GM18907 (cell line): ENCODE results near the gene ZNF679.
"Not testable (repeated sequence)": the region's sequence is repeated elsewhere in the genome, so short reads cannot be mapped to it uniquely, and the experiment has no call there.

Experiments used
- ATAC-seq: cut with Tn5 transposase; IDR thresholded peaks from one replicate; pipeline ENCODE4 v1.9.1; 2021; ENCODE audit warnings: mild to moderate bottlenecking, moderate library complexity; ENCODE audit not compliant: unreplicated experiment

ZNF679 gene

DNA sequence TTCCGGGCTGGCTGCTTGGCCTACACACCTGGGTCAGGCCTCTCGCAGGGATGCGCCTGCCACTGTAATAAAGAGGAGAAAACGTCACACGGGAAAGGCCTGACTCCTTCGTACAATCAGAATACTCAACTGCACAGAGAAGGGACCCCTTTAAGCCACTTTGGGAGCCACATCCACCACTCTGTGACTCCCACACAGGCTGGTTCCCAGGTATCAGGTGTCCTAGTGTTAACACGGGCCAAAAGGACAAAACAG is 79.7 kb downstream of the ZNF679 start:
- no peak for ATAC-seq

- no peak for ATAC-seq
Measured at GRCh38 chr7:64310426-64310825, 82.2 kb downstream of the ZNF679 start.

- no peak for ATAC-seq
Measured at GRCh38 chr7:64312826-64313225, 84.6 kb downstream of the ZNF679 start.

- ATAC-seq, result peak; percentile 100
Measured at GRCh38 chr7:64313740-64314491, 85.6 kb downstream of the ZNF679 start, which contains the start of gene ZNF736. Gene ZNF736, plus strand, starts transcription at chr7:64313961. Its CDS starts 190 bp downstream, at chr7:64314151.

DNA sequence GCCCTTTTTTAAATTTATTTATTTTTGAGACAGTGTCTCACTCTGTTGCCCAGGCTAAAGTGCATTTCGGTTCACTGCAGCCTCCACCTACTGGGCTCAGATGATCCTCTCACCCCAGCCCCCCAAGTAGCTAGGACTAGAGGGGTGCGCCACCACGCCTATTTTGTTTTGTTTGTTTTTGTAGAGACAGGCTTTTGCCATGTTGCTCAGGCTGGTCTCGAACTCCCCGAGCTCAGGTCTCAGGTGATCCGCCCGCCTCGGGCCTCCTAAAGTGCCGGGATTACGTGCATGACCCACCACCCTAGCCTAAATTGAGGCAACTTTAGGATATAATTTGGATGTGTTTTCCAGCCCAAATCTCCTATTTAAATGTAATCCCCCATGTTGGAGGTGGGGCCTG is 86.3 kb downstream of the ZNF679 start:
- no peak for ATAC-seq

DNA sequence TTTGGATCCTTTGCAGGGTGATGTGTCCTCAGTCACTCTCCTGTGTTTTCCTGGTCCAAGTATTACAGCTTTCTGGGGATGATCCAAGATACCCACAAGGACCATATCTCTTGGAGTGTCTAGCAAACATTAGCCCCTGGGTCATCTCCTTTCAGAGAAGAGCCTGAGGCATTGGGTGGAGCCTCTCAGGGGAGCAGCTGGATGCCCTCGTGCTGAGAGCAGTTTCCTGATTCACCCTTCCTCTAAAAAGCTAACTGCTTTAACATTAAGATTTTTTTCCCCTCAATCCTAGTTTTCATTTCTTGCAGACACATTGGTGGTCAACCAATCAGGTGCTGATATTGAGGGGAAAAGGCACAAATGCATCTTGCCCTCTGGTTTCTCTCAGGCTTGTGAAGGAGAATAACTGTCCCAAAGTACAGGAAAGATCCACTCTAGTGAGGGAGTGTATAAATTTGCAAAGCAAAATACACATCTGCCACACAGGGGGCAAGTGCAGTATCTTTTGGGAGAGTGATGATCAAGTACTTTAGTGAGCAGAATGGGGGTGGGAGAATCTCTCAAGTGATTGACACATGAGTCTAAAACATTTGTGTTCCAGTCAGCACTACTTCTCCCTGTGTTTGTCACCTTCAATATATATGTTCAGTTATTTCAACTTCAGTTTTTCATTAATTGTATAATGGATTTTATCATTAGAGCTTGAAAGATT is 87.9 kb downstream of the ZNF679 start:
- not testable (repeated sequence) for ATAC-seq
